Measurements from ENCODE around the gene HPS3.

The HPS3 gene

DNA sequence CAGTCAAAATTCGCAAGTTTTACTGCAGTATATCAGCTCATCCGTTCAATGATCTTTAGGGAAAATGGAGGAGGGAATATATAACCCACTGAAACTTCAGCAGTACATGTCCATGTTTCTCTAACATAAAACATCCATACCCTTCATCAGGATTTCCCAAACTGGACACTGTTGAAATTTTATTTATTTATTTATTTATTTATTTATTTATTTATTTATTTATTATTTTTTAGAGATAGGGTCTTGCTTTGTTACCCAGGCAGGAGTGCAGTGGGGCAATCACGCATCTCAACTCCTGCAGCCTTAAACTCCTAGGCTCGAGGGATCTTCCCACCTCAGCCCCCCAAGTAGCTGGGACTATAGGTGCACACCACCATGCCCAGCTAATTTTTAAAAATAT lies 28.3 kb upstream of the HPS3 start:
- TF ChIP-seq POLR2A (IDR thresholded peaks at IDR 0.05; ENCODE audit: low read length) (no peak), GATA1 (IDR thresholded peaks at IDR 0.05; ENCODE audit: low read depth, low read length) (no peak)
- DNase-seq, result no peak

DNA sequence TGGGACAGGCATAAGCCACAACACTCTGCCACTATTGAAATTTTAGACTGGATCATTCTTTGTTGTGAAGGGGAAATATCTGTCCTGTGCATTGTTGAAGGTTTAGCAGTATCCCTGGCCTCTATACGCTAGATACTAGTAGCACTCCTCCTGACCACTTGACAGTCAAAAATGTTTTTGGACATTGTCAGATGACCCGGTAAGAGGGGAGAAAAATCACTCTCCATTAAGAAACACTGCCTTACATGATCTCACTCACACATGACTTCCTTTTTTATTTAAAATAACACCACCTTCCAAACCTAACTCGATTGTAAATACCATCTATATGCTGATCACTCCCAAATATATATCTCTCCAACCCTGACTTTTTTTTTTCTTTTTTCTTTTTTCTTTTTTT lies 27.8 kb upstream of the HPS3 start:
- TF ChIP-seq POLR2A (IDR thresholded peaks at IDR 0.05; ENCODE audit: low read length), result no peak
- no peak for TF ChIP-seq GATA1 (IDR thresholded peaks at IDR 0.05; ENCODE audit: low read depth, low read length)
- DNase-seq, result no peak

- DNase-seq, result no peak
These were observed 25.0 kb upstream of the HPS3 start for GRCh38 chr3:149104484-149104883.

GRCh38 chr3:149114458-149114857 lies 15.0 kb upstream of the HPS3 start:
- no peak for DNase-seq
- TF ChIP-seq GATA1 (IDR thresholded peaks at IDR 0.05; ENCODE audit: low read depth, low read length) (no peak), POLR2A (IDR thresholded peaks at IDR 0.05; ENCODE audit: low read length) (no peak)

More at GRCh38 chr3:149104484-149104883, 25.0 kb upstream of the HPS3 start:
- no peak for TF ChIP-seq GATA1 (IDR thresholded peaks at IDR 0.05; ENCODE audit: low read depth, low read length)
- TF ChIP-seq POLR2A (IDR thresholded peaks at IDR 0.05; ENCODE audit: low read length), result no peak

DNA sequence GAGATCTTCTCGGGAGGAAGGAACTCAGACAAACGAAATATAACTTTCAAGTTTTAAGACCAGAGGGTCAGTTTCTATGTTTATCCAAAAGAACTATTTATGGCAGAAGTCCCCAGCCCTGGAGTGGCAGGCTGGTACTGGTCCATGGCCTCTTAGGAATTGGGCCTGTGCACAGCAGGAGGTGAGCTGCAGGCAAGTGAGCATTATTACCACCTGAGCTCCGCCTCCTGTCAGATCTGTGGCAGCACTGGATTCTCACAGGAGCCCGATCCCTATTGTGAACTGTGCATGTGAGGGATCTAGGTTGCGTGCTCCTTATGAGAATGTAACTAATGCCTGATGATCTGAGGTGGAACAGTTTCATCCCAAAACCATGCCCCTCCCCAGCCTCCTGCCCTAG lies 14.3 kb upstream of the HPS3 start:
- TF ChIP-seq GATA1 (IDR thresholded peaks at IDR 0.05; ENCODE audit: low read depth, low read length) (no peak), POLR2A (IDR thresholded peaks at IDR 0.05; ENCODE audit: low read length) (no peak)
- DNase-seq, result no peak

DNA sequence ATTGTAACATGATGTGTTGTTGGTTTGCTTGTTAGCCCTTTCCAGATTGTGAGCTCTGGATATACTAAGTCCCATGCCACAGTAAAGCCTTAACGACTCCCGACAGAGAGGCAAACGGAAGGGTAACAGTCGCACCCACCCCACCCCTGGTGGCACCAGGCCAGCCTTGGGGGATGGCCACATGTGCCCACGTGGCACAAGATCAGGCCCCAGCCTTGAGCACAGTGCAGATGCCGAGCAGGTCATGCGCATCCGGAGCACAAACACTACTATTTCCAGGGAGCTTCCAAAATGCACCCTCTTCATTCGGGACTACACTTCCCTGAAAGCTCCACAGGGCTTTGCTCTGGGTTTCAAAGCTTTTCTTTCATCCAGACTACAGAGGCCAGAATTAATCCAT lies 10.7 kb upstream of the HPS3 start:
- no peak for TF ChIP-seq POLR2A (IDR thresholded peaks at IDR 0.05; ENCODE audit: low read length)
- no peak for TF ChIP-seq GATA1 (IDR thresholded peaks at IDR 0.05; ENCODE audit: low read depth, low read length)
- no peak for DNase-seq

DNA sequence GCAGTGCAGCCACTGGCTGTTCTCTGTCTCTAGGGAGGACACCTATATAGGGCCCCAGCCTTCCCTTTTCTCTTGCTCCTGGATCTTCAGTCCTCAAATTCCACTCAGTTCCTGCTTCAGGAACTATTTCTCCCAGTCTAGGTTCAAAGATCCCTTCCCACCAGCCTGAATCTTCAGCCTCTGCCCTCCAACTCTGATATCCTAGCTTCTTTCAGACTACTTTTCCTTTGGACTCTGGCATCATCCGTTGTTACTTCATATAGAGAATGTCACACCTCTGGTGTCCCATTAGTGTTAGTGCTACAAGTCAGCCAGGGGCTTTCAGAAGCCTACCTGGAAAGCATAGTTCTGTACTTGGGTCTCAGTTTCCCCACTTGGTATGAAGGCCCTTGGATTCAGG lies 10.0 kb upstream of the HPS3 start:
- TF ChIP-seq GATA1 (IDR thresholded peaks at IDR 0.05; ENCODE audit: low read depth, low read length), result no peak
- no peak for TF ChIP-seq POLR2A (IDR thresholded peaks at IDR 0.05; ENCODE audit: low read length)
- no peak for DNase-seq

DNA sequence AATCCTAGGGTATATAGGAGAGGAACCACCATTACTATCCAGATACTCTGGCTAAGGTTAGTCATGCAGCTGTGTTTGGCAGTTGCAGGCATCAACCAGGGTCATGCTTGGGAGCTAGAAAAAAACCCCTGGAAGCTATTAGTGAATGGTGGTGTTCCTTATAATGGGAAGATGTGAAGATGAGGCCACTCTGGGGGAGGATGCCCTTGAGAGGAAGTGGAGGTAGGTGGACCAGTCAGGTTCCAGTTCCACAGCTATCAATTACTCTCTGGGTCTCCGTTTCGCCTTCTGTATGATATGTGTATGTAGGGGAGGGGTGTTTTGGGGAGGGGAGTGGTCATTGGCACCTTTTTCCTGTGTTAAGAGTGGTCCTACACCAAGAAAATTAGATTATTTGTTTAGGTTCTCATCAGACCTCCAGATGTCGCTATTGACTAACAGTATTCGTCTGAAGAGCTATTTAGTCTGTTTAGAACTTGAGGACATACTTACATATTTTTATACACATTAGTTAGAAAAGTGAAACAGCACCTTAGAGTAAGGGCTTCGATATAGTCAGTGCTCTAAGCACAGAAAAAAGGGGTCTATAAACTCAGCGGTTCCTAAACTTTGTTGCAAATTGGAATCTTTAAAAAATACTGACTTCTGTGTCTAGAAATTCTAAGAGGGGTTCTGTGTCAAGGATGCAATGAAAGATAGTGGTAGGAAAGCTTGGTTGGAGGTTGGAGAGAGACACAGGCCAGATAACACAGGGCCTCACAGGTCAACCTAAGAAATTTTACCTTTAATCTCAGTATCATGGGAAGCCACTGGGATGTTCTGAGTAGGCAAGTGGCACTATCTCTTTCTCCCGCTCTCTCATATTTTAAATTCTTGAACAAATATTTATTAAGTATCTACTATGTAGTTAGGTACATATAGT lies 9.1 kb upstream of the HPS3 start:
- TF ChIP-seq GATA1 (IDR thresholded peaks at IDR 0.05; ENCODE audit: low read depth, low read length) (no peak), POLR2A (IDR thresholded peaks at IDR 0.05; ENCODE audit: low read length) (no peak)
- peak; percentile 70 to 80 for DNase-seq

DNA sequence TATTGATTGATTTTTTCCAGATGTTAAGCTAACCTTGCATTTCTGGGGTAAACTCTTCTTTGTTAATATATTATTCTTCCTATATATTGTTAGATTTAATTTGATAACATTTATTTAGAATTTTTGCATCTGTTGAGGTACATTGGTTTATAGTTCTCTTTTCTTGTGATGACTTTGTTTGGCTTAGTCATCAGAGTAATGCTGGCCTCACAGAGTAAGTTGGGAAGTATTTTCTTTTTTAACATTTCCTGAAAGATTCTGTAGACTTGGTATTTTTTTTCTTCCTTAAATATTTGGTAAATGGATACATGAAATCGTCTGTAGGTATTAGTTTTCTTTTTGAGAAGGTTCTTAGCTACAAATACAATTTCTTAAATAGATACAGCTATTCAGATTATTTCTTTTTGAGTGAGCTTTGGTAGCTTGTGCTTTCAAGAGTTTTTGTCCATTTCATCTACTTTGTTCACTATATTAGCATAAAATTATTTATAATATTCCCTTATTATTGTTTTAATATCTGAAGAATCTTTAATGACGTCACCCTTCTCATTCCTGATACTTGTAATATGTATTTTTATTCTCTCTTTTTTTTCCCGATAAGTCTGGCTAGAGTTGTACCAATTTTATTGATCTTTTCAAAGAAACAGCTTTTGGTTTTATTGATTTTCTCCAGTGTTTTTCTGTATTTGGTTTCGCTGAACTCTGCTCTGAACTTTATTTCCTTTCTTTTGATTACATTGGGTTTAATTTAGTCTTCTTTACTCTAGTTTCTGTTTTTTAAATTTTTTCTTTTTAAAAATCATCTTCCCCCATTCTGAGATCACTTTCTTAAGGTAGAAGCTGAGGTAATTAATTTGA lies 6.5 kb upstream of the HPS3 start:
- TF ChIP-seq POLR2A (IDR thresholded peaks at IDR 0.05; ENCODE audit: low read length), result no peak
- no peak for TF ChIP-seq GATA1 (IDR thresholded peaks at IDR 0.05; ENCODE audit: low read depth, low read length)
- no peak for DNase-seq

GRCh38 chr3:149128821-149129220 lies 617 bp upstream of the HPS3 start:
- DNase-seq, result peak in 1 of 2 experiments; percentile 25

DNA sequence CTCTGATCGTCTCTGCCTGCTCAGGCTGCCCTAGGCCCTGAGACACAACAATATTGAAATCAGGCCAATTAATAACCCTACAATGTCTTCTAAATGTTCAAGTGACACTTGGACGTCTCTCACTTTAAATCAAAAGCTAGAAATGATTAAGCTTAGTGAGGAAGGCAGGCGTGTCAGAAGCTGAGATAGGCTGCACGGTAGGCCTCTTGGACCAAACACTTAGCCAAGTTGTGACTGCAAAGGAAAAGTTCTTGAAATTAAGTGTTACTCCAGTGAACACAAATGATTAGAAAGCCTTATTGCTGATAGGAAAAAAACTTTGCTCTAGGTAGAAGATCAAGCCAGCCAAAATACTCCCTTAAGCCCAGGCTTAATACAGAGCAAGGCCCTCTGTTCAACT lies 2.2 kb downstream of the HPS3 start:
- TF ChIP-seq POLR2A (IDR thresholded peaks at IDR 0.05; ENCODE audit: low read length) (no peak), GATA1 (IDR thresholded peaks at IDR 0.05; ENCODE audit: low read depth, low read length) (no peak)
- no peak for DNase-seq

More at GRCh38 chr3:149128821-149129220, 617 bp upstream of the HPS3 start:
- no peak for TF ChIP-seq POLR2A (IDR thresholded peaks at IDR 0.05; ENCODE audit: low read length)
- TF ChIP-seq GATA1 (IDR thresholded peaks at IDR 0.05; ENCODE audit: low read depth, low read length), result no peak

DNA sequence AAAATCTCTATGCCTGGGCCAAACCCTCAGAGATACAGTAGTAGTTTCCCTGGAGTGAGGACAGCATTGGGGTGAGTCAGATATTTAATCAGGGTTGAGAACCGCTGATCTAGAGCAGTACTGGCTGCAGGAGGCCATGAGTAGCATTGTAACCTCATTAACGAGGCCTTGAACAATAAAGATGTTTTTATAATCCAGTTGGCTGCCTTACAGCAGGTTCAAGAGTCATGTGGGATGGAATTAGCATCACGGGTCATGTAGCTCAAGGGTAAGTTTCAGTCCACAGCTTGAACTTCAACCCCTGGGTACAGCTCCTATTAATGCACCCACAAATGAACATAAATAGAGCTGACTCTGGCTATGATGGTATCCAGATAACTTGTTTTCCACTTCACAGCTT lies 5.1 kb downstream of the HPS3 start:
- no peak for DNase-seq
- TF ChIP-seq POLR2A (IDR thresholded peaks at IDR 0.05; ENCODE audit: low read length), result no peak
- no peak for TF ChIP-seq GATA1 (IDR thresholded peaks at IDR 0.05; ENCODE audit: low read depth, low read length)

DNA sequence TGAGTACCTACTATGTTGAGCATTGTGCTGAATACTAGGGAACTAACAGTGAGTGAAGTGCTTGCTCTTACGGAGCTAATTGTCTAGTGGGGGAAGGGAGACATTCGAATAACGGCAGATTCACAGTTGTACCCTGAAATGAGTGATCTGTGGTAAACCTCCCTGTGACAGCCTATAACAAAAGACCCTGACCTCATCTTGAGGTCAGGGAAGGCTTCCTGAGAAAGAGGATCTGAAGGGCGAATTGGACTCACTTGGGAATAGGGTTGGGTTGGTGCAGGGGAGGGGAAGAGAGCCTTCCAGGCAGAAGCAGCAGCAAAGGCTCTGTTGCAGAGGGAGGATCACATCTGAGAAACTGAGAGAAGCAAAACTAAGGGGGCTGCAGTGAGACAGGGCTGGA lies 13.2 kb downstream of the HPS3 start:
- no peak for DNase-seq
- no peak for TF ChIP-seq GATA1 (IDR thresholded peaks at IDR 0.05; ENCODE audit: low read depth, low read length)
- no peak for TF ChIP-seq POLR2A (IDR thresholded peaks at IDR 0.05; ENCODE audit: low read length)

DNA sequence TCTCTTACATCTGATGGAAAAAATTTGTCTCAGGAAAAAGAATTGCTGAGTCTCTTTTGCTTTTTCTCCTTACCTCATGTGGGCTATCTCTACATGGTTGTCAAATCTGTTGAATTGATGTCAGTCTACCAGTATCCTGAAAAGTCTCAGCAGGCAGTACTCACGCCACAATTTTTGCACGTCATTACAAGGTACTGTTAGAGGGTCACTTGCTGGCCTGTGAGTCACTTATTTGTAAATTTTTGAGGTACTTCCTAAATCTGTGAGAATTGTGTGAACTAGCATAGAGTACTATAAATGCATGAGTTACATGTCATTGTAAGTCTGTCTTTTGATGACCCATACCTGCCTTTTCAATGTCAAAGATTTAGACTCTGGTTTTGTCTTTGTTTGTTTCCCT lies 15.9 kb downstream of the HPS3 start:
- no peak for DNase-seq
- TF ChIP-seq POLR2A (IDR thresholded peaks at IDR 0.05; ENCODE audit: low read length) (no peak), GATA1 (IDR thresholded peaks at IDR 0.05; ENCODE audit: low read depth, low read length) (no peak)

Data from erythroblast (primary cell).